ENCODE measurements around the gene MRPS18A.

The MRPS18A gene

DNA sequence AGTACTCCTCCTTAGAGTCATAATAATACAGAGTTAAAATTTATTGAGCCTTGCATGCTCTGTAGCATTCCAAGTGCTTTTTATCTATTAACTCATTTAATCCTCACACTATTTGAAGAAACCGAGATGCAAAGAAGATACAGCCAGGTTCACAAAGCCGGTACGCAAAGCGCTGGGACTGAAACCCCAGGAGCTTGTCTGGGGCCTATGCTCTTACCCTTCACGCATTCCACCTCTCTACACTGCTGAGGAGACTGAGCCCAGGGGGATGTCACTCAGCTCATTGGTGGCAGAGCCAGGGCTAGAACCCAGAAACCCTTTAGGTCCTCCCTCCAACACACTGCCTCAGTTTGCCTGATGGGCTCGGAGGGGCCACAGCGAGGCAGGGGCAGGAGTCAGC is 19.7 kb upstream of the MRPS18A start:
- no peak for TF ChIP-seq CREB1 (IDR thresholded peaks at IDR 0.05; ENCODE audit: low read depth)
- TF ChIP-seq TEAD4 (IDR thresholded peaks at IDR 0.05): no peak

DNA sequence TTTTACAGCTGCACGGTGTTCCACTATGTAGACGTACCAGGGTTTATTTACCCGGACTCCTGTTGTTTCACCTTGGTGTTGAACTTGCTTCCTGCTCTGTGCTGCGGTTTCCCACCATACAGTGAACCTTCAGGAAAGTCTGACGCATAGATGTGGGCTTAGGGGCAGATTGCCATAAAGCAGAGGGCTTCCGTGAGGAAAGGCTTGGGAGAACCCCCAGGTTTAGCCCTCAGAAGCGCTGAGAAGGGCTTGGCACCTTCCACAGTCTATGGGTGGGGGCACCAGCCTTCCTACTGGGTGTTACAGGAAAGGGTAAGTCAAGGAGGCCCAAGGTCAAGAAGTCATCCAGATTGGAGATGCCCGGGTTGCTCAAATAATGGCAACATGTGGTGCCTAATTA is 19.2 kb upstream of the MRPS18A start:
- TF ChIP-seq EGR1 (IDR thresholded peaks at IDR 0.05) (no peak), RAD21 (IDR thresholded peaks at IDR 0.05; ENCODE audit: low read depth) (no peak), EP300 (IDR thresholded peaks at IDR 0.05; ENCODE audit: borderline replicate concordance) (no peak), TAF1 (IDR thresholded peaks at IDR 0.05; ENCODE audit: low read depth) (no peak), NFIC (IDR thresholded peaks at IDR 0.05) (no peak)

DNA sequence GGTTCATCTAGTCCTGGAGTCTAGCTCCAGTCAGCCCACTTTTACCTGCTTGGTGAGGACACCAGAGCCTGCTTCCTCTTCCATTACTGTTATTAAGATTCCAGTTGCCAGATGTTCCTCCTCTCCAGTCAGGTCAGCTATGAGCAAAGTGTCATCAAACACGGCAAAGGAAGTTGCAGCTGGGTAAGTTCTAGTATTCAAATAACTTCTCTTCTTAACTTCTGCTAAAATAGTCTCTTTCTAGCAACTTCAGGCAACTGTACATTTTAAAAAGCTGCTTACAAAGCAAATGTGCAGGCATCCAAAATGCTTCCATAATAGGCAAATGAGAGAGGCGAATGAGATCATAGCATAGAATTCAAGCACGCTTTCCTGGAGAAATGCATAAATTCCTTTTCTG is 18.4 kb upstream of the MRPS18A start:
- TF ChIP-seq, protein P1, sequence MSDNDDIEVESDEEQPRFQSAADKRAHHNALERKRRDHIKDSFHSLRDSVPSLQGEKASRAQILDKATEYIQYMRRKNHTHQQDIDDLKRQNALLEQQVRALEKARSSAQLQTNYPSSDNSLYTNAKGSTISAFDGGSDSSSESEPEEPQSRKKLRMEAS (IDR thresholded peaks at IDR 0.05): no peak
- TF ChIP-seq YY1 (IDR thresholded peaks at IDR 0.05; ENCODE audit: low read depth) (no peak), CEBPB (IDR thresholded peaks at IDR 0.05) (no peak), CREB1 (IDR thresholded peaks at IDR 0.05; ENCODE audit: low read depth) (no peak), FOXM1 (IDR thresholded peaks at IDR 0.05; ENCODE audit: borderline replicate concordance, low read depth) (no peak), TCF12 (IDR thresholded peaks at IDR 0.05; ENCODE audit: low read depth) (no peak), RAD21 (IDR thresholded peaks at IDR 0.05; ENCODE audit: low read depth) (no peak), EGR1 (IDR thresholded peaks at IDR 0.05) (no peak), ZBTB7A (IDR thresholded peaks at IDR 0.05; ENCODE audit: low read depth) (no peak), NFIC (IDR thresholded peaks at IDR 0.05) (no peak)

DNA sequence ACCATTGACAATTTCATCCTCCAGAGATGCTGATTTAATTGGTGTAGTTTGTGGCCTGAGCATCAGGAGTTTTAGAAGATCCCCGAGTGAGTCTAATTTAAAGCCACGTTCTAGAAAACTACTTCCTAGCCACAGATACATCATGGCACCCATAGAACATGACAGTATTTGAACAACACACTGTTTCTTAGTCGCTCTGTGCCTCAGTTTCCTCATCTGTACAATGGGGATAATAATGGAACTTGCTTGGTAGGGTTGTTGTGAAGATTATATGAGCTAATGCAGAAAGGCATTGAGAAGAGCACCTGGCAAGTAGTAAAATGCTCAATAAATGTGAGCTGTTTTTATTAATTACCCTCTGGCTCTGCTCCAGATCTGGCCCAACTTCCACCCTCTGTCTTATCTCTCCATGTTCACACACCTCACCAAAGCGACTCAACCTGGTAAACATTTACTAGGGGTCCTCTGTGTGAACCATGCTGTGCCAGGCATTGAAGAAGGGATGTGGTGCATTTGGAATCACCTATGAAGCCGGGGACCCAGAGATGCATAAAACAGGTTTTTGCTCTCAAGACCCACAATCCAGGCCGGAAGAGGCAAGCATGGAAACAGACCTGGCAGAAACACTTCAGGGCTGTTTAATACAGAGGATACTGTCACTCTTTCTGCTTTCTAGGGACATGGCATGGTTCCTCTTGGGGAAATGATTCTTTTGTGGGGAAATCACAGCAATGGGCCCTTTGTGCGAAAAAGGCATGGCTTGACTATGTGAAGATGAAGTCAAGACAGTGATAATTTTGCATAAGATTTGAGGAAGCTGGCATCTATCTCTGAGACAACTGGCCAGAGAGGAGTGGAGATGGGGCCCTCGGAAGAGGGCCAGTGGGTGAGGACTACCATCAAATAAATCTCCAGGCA is 16.2 kb upstream of the MRPS18A start:
- TF ChIP-seq CEBPB (IDR thresholded peaks at IDR 0.05) (no peak), TAF1 (IDR thresholded peaks at IDR 0.05; ENCODE audit: low read depth) (no peak), FOXM1 (IDR thresholded peaks at IDR 0.05; ENCODE audit: borderline replicate concordance, low read depth) (no peak), TEAD4 (IDR thresholded peaks at IDR 0.05) (no peak), TCF12 (IDR thresholded peaks at IDR 0.05; ENCODE audit: low read depth) (no peak), NFIC (IDR thresholded peaks at IDR 0.05) (no peak)
- TF ChIP-seq, protein P1 (IDR thresholded peaks at IDR 0.05): no peak
- TF ChIP-seq, protein P2, sequence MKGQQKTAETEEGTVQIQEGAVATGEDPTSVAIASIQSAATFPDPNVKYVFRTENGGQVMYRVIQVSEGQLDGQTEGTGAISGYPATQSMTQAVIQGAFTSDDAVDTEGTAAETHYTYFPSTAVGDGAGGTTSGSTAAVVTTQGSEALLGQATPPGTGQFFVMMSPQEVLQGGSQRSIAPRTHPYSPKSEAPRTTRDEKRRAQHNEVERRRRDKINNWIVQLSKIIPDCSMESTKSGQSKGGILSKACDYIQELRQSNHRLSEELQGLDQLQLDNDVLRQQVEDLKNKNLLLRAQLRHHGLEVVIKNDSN (IDR thresholded peaks at IDR 0.05): no peak
- TF ChIP-seq, protein P3, sequence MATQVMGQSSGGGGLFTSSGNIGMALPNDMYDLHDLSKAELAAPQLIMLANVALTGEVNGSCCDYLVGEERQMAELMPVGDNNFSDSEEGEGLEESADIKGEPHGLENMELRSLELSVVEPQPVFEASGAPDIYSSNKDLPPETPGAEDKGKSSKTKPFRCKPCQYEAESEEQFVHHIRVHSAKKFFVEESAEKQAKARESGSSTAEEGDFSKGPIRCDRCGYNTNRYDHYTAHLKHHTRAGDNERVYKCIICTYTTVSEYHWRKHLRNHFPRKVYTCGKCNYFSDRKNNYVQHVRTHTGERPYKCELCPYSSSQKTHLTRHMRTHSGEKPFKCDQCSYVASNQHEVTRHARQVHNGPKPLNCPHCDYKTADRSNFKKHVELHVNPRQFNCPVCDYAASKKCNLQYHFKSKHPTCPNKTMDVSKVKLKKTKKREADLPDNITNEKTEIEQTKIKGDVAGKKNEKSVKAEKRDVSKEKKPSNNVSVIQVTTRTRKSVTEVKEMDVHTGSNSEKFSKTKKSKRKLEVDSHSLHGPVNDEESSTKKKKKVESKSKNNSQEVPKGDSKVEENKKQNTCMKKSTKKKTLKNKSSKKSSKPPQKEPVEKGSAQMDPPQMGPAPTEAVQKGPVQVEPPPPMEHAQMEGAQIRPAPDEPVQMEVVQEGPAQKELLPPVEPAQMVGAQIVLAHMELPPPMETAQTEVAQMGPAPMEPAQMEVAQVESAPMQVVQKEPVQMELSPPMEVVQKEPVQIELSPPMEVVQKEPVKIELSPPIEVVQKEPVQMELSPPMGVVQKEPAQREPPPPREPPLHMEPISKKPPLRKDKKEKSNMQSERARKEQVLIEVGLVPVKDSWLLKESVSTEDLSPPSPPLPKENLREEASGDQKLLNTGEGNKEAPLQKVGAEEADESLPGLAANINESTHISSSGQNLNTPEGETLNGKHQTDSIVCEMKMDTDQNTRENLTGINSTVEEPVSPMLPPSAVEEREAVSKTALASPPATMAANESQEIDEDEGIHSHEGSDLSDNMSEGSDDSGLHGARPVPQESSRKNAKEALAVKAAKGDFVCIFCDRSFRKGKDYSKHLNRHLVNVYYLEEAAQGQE (IDR thresholded peaks at IDR 0.05; ENCODE audit: low read depth): no peak

DNA sequence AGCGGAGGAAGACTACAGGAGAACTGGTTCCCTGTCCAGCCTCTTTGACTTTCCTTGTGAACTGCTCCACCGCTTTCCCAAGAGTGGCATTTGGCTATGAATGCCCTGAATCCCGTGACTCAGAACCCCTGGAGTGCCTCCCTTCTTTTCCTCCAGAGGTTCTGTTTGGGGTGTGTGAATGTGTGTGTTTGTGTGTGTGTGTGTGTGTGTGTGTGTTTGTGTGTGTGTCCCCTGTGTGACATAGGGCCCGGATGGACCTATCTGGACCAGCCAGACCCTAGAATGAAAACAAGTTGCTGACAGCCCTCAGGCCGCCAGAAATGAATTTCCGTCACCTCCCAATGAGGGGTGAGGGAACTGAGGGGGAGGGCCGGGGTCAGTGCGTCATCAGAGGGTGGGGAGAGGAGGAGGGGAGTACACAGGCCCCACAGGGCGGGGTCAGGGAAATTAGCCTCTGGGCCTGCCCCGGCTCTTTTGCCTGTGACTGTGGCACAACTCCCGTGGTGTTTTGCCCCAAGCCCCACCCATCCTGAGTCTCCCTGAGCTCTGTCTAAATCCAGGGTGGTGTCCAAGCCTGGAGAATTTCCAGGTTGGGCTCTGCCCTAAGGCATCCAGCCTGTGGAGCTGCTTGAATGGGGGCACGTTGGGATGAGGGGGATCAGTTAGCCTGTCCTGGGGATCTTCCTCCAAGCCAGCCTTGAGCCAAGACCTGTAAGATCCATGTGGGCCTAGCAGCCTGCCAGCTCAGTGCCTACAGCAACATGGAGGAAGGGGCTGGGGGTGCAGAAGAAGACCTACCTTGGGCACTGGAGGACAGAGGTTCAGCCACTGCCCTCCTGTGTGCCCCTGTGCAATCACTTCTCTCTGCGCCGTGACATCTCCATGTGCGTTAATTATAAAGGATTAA is 15.2 kb upstream of the MRPS18A start:
- TF ChIP-seq TEAD4 (IDR thresholded peaks at IDR 0.05) (no peak; the same call in 1 of the 2 replicates), CREB1 (IDR thresholded peaks at IDR 0.05; ENCODE audit: low read depth) (peak; percentile 72), CEBPB (IDR thresholded peaks at IDR 0.05) (no peak; the same call in 1 of the 2 replicates), TAF1 (IDR thresholded peaks at IDR 0.05; ENCODE audit: low read depth) (0 out of 2 replicates have a peak, but pooled peaks have one; percentile 20), ZBTB7A (IDR thresholded peaks at IDR 0.05; ENCODE audit: low read depth) (no peak), TCF12 (IDR thresholded peaks at IDR 0.05; ENCODE audit: low read depth) (no peak), EP300 (IDR thresholded peaks at IDR 0.05; ENCODE audit: borderline replicate concordance) (no peak), YY1 (IDR thresholded peaks at IDR 0.05; ENCODE audit: low read depth) (no peak), NFIC (IDR thresholded peaks at IDR 0.05) (no peak), RAD21 (IDR thresholded peaks at IDR 0.05; ENCODE audit: low read depth) (peak; percentile 6; the same call in 1 of the 2 replicates), EGR1 (IDR thresholded peaks at IDR 0.05) (no peak), FOXM1 (IDR thresholded peaks at IDR 0.05; ENCODE audit: borderline replicate concordance, low read depth) (no peak)
- TF ChIP-seq, protein P2 (IDR thresholded peaks at IDR 0.05): peak; percentile 54; the same call in 1 of the 2 replicates
- TF ChIP-seq, protein P3 (IDR thresholded peaks at IDR 0.05; ENCODE audit: low read depth): no peak
- TF ChIP-seq, protein P1 (IDR thresholded peaks at IDR 0.05): peak; percentile 26; the same call in 1 of the 2 replicates

Measured in Ishikawa (cell line).